ENCODE results near the gene RUVBL1.

RUVBL1 gene

DNA sequence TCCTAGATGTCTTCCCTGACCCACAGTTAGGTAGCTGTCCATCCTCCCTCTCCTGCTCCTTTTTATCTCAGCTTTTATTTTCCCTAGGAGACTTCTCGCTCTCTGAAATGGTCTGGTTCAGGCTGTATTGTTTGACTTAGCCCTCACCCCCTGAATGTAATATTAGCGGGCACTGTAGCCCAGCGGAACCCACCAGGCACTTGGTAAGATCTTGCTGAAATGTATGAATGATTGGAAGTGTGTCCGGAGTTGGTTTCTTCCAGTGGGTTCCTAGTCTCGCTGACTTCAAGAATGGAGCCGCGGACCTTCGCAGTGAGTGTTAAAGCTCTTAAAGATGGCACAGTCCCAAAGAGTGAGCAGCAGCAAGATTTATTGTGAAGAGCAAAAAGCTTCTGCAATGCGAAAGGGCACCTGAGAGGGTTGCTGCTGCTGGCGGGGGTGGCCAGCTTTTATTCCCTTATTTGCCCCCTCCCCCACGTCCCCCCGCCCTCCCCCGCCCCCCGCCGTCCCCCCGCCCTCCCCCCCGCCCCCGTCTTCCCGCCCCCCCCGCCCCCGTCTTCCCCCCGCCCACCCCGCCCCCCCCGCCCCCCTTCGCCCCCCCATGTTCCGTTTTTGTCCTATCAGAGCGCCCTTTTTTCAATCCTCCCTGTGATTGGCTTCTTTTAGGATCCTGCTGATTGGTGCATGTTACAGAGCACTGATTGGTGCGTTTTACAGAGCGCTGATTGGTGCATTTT lies 29.0 kb upstream of the RUVBL1 start:
- TF ChIP-seq, protein P1, sequence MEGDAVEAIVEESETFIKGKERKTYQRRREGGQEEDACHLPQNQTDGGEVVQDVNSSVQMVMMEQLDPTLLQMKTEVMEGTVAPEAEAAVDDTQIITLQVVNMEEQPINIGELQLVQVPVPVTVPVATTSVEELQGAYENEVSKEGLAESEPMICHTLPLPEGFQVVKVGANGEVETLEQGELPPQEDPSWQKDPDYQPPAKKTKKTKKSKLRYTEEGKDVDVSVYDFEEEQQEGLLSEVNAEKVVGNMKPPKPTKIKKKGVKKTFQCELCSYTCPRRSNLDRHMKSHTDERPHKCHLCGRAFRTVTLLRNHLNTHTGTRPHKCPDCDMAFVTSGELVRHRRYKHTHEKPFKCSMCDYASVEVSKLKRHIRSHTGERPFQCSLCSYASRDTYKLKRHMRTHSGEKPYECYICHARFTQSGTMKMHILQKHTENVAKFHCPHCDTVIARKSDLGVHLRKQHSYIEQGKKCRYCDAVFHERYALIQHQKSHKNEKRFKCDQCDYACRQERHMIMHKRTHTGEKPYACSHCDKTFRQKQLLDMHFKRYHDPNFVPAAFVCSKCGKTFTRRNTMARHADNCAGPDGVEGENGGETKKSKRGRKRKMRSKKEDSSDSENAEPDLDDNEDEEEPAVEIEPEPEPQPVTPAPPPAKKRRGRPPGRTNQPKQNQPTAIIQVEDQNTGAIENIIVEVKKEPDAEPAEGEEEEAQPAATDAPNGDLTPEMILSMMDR (IDR thresholded peaks at IDR 0.05; ENCODE audit: low read depth, low read length): no peak
- DNase-seq (ENCODE audit: low read depth, low spot score): no peak
- in situ Hi-C loops (cut with HindIII; ENCODE audit: low sequenced_read_pairs): no loop called here
- H3K4me3 ChIP-seq (ENCODE audit: low read depth, low read length): peak overlapping the region; percentile 63

DNA sequence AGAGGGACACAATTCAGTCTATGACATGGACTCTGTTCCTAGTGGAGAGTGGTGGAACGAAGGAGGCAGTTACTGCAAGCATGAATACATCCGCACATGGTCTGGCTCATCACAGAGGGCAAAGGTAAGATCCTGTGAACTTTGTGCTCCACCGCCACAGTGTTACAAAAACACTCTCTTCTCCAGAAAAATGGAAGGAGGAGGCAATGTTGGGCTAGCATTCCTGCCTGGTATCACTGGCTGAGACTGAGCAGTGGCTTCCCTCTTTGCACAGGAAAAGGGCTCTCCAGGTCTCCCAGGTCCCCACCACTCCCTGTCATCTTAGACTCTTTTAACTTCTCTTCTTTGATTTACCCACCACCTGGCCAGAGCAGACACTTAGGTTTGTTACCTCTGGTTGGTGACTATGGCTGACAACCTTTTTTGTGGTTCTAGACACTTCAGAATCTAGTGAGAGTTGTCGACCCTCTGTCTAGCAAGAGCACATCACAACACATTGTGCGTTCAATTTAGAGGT lies 28.2 kb upstream of the RUVBL1 start:
- TF ChIP-seq, protein P1 (IDR thresholded peaks at IDR 0.05; ENCODE audit: low read depth, low read length): no peak
- in situ Hi-C loops (cut with HindIII; ENCODE audit: low sequenced_read_pairs): no loop called here
- DNase-seq (ENCODE audit: low read depth, low spot score): no peak
- no peak overlapping the region for H3K4me3 ChIP-seq (ENCODE audit: low read depth, low read length)

DNA sequence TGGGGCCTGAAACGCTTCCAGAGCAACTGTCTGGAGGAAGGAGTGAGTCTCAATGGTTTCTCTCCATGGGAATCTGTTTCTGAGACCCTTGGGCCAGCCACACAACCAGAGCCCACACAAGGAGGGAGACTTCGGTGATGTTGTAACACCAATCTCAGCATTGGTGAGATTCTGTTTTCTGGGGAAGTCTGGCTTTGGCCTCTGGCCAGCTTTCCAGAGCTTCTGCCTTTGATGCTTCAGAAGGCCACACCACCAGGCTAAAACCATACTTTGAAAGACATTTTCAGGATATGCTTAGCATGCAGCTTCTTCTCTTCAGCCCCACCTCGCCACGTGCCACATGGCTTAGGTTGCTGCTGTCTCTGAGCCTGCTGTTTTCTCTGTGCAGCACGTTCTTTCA lies 26.0 kb upstream of the RUVBL1 start:
- H3K4me3 ChIP-seq (ENCODE audit: low read depth, low read length): no peak overlapping the region
- in situ Hi-C loops (cut with HindIII; ENCODE audit: low sequenced_read_pairs): no loop called here
- no peak for DNase-seq (ENCODE audit: low read depth, low spot score)
- TF ChIP-seq, protein P1 (IDR thresholded peaks at IDR 0.05; ENCODE audit: low read depth, low read length): no peak

DNA sequence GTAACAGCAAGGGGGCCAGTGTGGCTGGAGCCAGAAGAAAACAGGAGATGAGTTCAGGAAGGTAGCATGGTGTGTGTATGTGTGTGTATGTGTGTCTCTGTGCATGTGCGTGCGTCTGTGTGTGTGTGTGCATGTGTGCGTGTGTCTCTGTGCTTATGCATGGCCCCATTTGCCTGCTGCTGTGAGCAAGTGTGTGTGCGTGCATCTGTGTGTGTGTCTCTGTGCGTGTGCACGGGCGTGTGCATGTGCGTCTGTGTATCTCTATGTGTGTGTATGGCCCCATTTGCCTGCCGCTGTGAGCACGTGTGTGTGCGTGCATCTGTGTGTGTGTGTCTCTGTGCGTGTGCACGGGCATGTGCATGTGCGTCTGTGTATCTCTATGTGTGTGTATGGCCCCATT lies 22.6 kb upstream of the RUVBL1 start:
- DNase-seq (ENCODE audit: low read depth, low spot score): no peak
- in situ Hi-C loops (cut with HindIII; ENCODE audit: low sequenced_read_pairs): no loop called here

DNA sequence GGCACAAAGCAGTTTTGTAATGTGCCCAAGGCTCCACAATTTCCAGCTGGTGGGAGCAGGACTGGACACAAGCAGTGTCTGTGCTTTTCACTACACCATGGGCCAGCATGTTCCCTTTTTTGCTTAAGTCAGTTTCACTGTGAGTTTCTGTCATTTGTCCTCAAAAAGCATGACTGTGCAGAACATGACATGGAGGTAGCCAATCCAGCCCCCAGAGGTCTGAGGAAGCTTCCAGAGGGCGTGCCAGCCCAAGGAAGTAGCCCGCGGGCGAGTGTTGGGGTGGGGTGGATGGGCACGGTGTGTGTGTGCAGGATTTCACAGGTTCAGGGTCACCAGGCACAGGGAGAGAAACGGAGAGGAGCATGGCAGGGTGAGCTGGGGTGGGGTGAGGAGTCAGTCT lies 21.7 kb upstream of the RUVBL1 start:
- no peak overlapping the region for H3K4me3 ChIP-seq (ENCODE audit: low read depth, low read length)
- TF ChIP-seq, protein P1 (IDR thresholded peaks at IDR 0.05; ENCODE audit: low read depth, low read length): no peak
- no peak for DNase-seq (ENCODE audit: low read depth, low spot score)
- in situ Hi-C loops (cut with HindIII; ENCODE audit: low sequenced_read_pairs): no loop called here

More for the DNA sequence above, 22.6 kb upstream of the RUVBL1 start:
- no peak overlapping the region for H3K4me3 ChIP-seq (ENCODE audit: low read depth, low read length)
- TF ChIP-seq, protein P1 (IDR thresholded peaks at IDR 0.05; ENCODE audit: low read depth, low read length): no peak

DNA sequence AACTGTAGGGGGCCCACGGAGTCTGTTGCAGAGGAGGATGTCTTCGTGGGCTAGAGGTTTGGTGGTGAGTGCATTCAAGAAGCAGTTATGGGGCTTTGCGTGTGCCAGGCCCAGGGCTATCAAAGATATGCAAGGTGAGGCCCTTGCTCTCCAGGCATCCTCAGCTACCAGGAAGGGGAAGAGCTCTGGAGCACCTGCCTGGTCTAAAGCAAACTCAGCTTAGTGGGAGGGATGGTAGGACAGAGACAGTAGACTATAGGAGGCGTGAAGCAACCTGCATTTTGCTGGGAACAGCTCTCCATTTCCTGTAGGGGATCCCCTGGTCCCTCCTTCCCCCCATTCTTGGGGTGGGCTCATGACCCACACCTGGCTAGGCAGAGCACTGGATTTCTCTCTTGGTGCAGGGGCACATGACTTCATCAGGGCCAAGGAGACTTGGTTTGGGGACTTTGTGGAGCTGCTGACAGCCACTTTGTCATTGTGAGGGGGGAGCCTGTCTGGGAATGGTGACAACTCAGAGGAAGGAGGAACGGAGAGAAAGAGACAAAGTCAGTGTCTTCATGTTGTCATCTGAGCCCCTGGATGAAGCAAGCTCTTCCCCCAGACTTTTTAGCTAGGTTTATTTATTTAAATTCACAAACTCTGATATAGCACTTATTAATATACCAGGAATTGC lies 21.0 kb upstream of the RUVBL1 start:
- TF ChIP-seq, protein P1 (IDR thresholded peaks at IDR 0.05; ENCODE audit: low read depth, low read length): no peak
- no peak overlapping the region for H3K4me3 ChIP-seq (ENCODE audit: low read depth, low read length)
- no peak for DNase-seq (ENCODE audit: low read depth, low spot score)
- in situ Hi-C loops (cut with HindIII; ENCODE audit: low sequenced_read_pairs): no loop called here
